H1 (cell line): Measurements from ENCODE around the gene TEDC1. TPM values are rescaled to one million over a fixed set of nuclear protein-coding genes. Genes with fewer than 3 reads are reported as not detected.

Experiments
- CHD7 ChIP-seq: fragments of 300-600 bp; sonication (generic); IDR thresholded peaks from 2 replicates; pipeline ENCODE4 v1.7.1; 2012; ENCODE audit warnings: low read length, moderate library complexity, mild to moderate bottlenecking, inconsistent platforms; ENCODE audit not compliant: insufficient replicate concordance
- polyA plus RNA-seq, 7 experiments: library from polyadenylated mRNA; depleted of rRNA in 3 of 7; stranded (reverse) in 5 of 7; unstranded in 2 of 7; fragments of >200 nt in 5 of 7; fragments of 200-250 nt in 2 of 7; gene quantifications; 1 replicate in 5 of 7; 2 replicates in 1 of 7; 4 replicates in 1 of 7; pipeline versions ENCODE4 v1.2.1 to v1.2.3, GENCODE V29; 2011 to 2013; ENCODE audit warnings: missing spikeins in 2 of 7, mixed read lengths in 2 of 7
- total RNA-seq: library from RNA; stranded (reverse); fragmentation: NEBNext Ultra II Directional; extraction: Animal tissue kit (Norgen Biotek cat#: 25700); gene quantifications from 2 replicates; pipeline ENCODE4 v1.2.1, GENCODE V29; 2021
- TF ChIP-seq, protein P1 (sequence below): IDR thresholded peaks from 2 replicates; pipeline ENCODE4 v1.6.1; 2012; ENCODE audit warnings: inconsistent platforms

TEDC1 gene
- total and polyA plus RNA-seq, 2 of the 8 experiments (the other 6 are each of a cell fraction or from before 2014, with no cell fraction given), result 5.6 to 14.8 TPM

DNA sequence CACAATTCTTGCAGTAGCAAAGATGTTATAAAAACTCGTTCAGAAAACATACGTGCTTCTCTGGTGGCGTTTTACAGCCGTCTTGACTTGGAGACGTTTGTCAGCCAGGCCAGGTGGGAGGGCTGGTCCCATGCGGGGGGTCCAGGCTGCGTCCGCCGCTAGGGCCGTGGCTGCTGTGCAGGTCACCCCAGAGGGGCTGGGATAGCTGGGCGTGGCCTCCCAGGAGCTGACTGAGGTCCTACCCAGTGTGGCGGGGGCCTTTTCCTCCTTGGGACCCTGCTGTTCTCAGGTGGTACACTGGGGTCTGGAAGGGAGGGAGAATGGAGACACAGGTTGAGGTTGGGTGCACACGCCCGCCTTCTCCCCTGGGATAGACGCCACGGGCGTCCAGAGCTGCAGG lies 46.2 kb upstream of the TEDC1 start (continued):
- no peak for TF ChIP-seq CHD7
- TF ChIP-seq, protein P1, sequence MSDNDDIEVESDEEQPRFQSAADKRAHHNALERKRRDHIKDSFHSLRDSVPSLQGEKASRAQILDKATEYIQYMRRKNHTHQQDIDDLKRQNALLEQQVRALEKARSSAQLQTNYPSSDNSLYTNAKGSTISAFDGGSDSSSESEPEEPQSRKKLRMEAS, result no peak
